ENCODE measurements around the gene C2CD4C. TPM values are rescaled to one million over a fixed set of nuclear protein-coding genes. Genes with fewer than 3 reads are reported as not detected.
"Not testable (repeated sequence)": the region's sequence is repeated elsewhere in the genome, so short reads cannot be mapped to it uniquely, and the experiment has no call there.

C2CD4C gene
- total RNA-seq, 4 donors from 2014 or later = 0.21 to 2.7 (median 1.5) TPM

GRCh38 chr19:428149-428548, 19.2 kb upstream of the C2CD4C start:
- no peak overlapping the region for H3K27ac ChIP-seq
- no peaks in the 10 kb centered on the region for H3K27me3 ChIP-seq
- H3K9me3 ChIP-seq = no peaks in the 10 kb centered on the region
- TF ChIP-seq POLR2A (IDR thresholded peaks at IDR 0.05) (no peak), CTCF (IDR thresholded peaks at IDR 0.05) (no peak), EP300 (IDR thresholded peaks at IDR 0.05) (no peak)
- 89 to 92% methylated on average over 15 of the region's 15 CpGs for WGBS, 2 donors
- H3K36me3 ChIP-seq = no peaks in the 10 kb centered on the region
- no peak overlapping the region for H3K4me3 ChIP-seq
- H3K4me1 ChIP-seq = no peaks in the 10 kb centered on the region
- no peak for DNase-seq (ENCODE audit: low spot score in 2 of 2)

DNA sequence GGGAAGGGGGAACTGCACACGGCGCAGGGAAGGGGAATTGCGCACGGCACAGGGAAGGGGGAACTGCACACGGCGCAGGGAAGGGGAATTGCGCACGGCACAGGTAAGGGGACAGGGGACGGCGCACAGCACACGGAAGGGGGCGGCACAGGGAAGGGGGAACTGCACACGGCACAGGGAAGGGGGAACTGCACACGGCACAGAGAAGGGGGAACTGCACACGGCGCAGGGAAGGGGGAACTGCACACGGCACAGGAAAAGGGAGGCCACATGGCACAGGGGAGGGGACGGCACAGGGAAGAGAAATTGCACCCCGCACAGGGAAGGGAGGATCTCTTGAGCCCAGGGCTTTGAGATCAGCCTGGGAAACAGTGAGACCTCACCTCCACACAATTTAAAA, 18.7 kb upstream of the C2CD4C start:
- H3K4me1 ChIP-seq; DNase-seq (ENCODE audit: low spot score in 2 of 2); H3K9me3 ChIP-seq; H3K27me3 ChIP-seq; H3K27ac ChIP-seq; H3K4me3 ChIP-seq; H3K36me3 ChIP-seq: not testable (repeated sequence)
- 69 to 77% methylated on average over 19 of the region's 19 CpGs for WGBS, 2 donors

DNA sequence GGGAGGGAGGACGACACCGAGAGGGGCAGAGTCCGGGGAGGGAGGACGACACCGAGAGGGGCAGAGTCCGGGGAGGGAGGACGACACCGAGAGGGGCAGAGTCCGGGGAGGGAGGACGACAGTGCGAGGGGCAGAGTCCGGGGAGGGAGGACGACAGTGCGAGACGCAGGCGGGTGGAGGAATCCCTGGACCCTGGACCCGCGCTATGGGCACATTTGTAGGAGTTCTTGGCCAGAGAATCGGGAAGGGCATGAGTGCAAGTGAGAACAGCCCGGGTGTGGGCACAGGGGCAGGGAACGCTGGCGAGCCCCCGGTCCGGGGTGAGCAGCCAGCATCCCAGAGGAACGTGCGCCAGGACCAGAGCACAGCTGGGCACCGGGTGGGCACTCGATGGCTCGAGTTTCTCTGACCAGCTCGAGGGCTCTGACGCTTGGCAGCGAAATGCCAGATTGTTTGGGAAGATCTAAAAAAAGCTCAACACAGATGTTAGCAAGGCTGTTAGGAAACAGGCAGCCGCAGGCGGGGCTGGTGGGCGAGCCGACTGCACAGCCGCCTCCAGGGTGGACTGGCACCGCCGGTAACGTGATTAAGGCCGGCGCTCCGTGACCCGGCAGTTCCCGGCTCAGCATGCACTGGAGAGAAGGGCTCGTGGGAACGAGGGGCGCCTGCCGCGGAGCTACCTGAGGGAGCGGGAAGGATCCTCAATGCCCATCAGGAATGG, 17.9 kb upstream of the C2CD4C start:
- TF ChIP-seq CTCF (IDR thresholded peaks at IDR 0.05) = no peak
- TF ChIP-seq EP300 (IDR thresholded peaks at IDR 0.05) = no peak
- TF ChIP-seq POLR2A (IDR thresholded peaks at IDR 0.05) = no peak
- no peaks in the 10 kb centered on the region for H3K27me3 ChIP-seq
- no peak overlapping the region for H3K27ac ChIP-seq
- WGBS, 2 donors = 80% methylated on average over 50 of the region's 51 CpGs
- no peak overlapping the region for H3K4me3 ChIP-seq
- peaks cover 0 to 4% (median 0%) of the 10 kb centered on the region in 3 donors for H3K36me3 ChIP-seq
- no peak for DNase-seq (ENCODE audit: low spot score in 2 of 2)
- H3K9me3 ChIP-seq = no peaks in the 10 kb centered on the region
- H3K4me1 ChIP-seq = no peaks in the 10 kb centered on the region

GRCh38 chr19:425056-425455, 16.1 kb upstream of the C2CD4C start:
- DNase-seq (ENCODE audit: low spot score in 2 of 2) = no peak
- Histone ChIP-seq H3K27me3 (no peaks in the 10 kb centered on the region), H3K4me1 (no peaks in the 10 kb centered on the region), H3K4me3 (no peak overlapping the region), H3K27ac (no peak overlapping the region), H3K9me3 (no peaks in the 10 kb centered on the region), H3K36me3 (peaks cover 0 to 8% (median 0%) of the 10 kb centered on the region in 3 donors)
- TF ChIP-seq POLR2A (IDR thresholded peaks at IDR 0.05) (no peak), CTCF (IDR thresholded peaks at IDR 0.05) (no peak), EP300 (IDR thresholded peaks at IDR 0.05) (no peak)
- 92 to 93% methylated on average over 20 to 26 of the region's 26 CpGs for WGBS, 2 donors

DNA sequence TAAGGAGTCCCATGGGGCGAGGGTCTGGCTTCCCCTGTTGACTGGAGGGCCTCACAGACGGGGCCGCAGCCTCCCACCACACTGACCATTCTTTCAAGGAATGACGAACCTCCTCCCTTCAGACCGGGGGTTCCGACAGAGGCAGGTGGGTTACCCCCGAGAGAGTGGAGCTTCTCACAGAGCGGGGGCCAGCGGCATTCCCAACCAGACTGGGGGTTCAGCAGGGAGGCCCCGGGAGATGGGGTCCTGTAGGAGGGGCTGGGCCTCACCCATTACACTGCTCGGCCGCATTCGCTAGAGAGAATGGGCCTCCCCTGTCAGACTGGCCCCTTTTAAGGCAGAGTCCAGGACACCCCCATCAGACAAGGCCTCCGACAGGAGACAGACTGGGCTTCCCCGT, 15.6 kb upstream of the C2CD4C start:
- Histone ChIP-seq H3K4me3 (no peak overlapping the region), H3K36me3 (peaks cover 0 to 8% (median 0%) of the 10 kb centered on the region in 3 donors), H3K4me1 (no peaks in the 10 kb centered on the region), H3K9me3 (no peaks in the 10 kb centered on the region), H3K27me3 (no peaks in the 10 kb centered on the region), H3K27ac (no peak overlapping the region)
- WGBS, 2 donors = 88 to 92% methylated on average over 6 to 11 of the region's 15 CpGs
- no peak for DNase-seq (ENCODE audit: low spot score in 2 of 2)
- TF ChIP-seq POLR2A (IDR thresholded peaks at IDR 0.05) (no peak), EP300 (IDR thresholded peaks at IDR 0.05) (no peak), CTCF (IDR thresholded peaks at IDR 0.05) (no peak)

Measured in tibial nerve (tissue), 4 donors.